ENCODE results near the gene CSNK1G2.
A peak's percentile ranks its signal among the peaks of the same experiment; 100 is the strongest.

Gene CSNK1G2

DNA sequence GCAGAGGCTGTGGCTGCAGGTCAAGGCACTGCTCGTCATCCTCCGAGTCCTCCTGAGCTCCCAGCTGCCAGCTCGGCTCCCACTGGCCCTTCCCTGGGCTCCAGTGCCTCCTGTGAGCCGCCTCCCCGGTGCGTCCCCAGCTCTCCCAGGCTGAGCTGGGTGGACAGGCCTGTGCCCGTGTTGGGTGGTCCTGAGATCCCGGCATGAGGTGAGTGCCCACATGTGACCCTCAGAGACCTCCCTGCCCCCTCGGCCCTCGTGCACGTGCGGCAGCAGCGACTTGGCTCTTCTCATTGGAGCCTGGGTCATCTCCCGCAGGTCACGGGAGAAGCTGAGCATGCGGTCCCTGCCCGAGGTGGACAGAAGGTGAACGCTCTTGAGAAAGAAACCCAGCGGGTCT lies 20.3 kb upstream of the CSNK1G2 start:
- Histone ChIP-seq H3K4me1 (ENCODE audit: control insufficient read depth in 1 of 2, insufficient read depth in 2 of 2, low read length in 2 of 2) (no peaks in the 10 kb centered on the region), H3K36me3 (ENCODE audit: control insufficient read depth in 1 of 2, insufficient read depth in 2 of 2, low read length in 2 of 2) (peaks cover 10 to 65% of the 10 kb centered on the region in 2 donors), H3K27ac (ENCODE audit: low read length) (no peak overlapping the region), H3K4me3 (ENCODE audit: low read depth in 1 of 2, low read length in 2 of 2) (no peak overlapping the region), H3K27me3 (ENCODE audit: low read depth, low read length) (no peaks in the 10 kb centered on the region), H3K9me3 (ENCODE audit: control insufficient read depth in 1 of 2, low read length in 2 of 2) (no peaks in the 10 kb centered on the region)

DNA sequence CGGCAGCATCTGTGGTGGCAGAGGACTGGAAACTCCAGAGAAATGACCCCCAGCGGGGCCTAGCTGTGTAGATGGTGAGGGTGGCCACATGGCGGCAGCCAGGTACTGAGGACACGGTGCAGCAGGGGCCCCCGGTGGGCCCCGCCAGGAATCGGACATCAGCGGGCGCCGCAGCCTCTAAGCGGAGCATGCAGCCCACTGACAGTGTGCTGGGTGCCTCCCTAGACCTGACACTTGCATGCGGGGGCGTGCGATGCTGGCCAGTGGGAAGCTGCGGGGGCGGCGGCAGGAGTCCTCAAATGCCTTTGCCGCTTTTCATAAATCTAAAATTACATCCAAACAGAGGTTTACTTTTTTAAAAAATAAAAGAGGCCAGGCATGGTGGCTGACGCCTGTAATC lies 19.6 kb upstream of the CSNK1G2 start:
- Histone ChIP-seq H3K9me3 (ENCODE audit: control insufficient read depth in 1 of 2, low read length in 2 of 2) (no peaks in the 10 kb centered on the region), H3K4me1 (ENCODE audit: control insufficient read depth in 1 of 2, insufficient read depth in 2 of 2, low read length in 2 of 2) (no peaks in the 10 kb centered on the region), H3K4me3 (ENCODE audit: low read depth in 1 of 2, low read length in 2 of 2) (no peak overlapping the region), H3K27ac (ENCODE audit: low read length) (no peak overlapping the region), H3K27me3 (ENCODE audit: low read depth, low read length) (no peaks in the 10 kb centered on the region), H3K36me3 (ENCODE audit: control insufficient read depth in 1 of 2, insufficient read depth in 2 of 2, low read length in 2 of 2) (peaks cover 10 to 65% of the 10 kb centered on the region in 2 donors)

DNA sequence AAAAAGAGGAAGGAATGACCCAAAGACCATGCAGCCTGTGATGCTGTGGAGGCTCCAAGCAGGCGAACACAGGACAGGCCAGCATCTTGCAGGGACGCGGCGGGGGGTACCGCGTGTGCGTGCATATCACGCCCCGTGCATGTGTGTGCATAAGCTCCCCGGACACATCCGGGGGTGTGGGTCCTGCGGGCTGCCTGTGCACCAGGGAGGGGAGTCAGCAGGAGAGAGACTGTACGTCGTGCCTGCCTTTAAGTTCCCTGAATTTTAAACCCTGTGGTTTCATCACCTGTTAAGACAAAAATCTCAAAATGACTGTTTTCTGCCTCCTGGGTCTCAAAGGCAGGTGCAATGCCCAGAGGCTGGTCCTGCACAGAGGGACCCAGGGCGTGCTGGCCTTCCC lies 19.1 kb upstream of the CSNK1G2 start:
- no peaks in the 10 kb centered on the region for H3K9me3 ChIP-seq (ENCODE audit: control insufficient read depth in 1 of 2, low read length in 2 of 2)
- H3K4me1 ChIP-seq (ENCODE audit: control insufficient read depth in 1 of 2, insufficient read depth in 2 of 2, low read length in 2 of 2) = no peaks in the 10 kb centered on the region
- H3K36me3 ChIP-seq (ENCODE audit: control insufficient read depth in 1 of 2, insufficient read depth in 2 of 2, low read length in 2 of 2) = peaks cover 10 to 61% of the 10 kb centered on the region in 2 donors
- no peaks in the 10 kb centered on the region for H3K27me3 ChIP-seq (ENCODE audit: low read depth, low read length)
- no peak overlapping the region for H3K27ac ChIP-seq (ENCODE audit: low read length)
- no peak overlapping the region for H3K4me3 ChIP-seq (ENCODE audit: low read depth in 1 of 2, low read length in 2 of 2)

DNA sequence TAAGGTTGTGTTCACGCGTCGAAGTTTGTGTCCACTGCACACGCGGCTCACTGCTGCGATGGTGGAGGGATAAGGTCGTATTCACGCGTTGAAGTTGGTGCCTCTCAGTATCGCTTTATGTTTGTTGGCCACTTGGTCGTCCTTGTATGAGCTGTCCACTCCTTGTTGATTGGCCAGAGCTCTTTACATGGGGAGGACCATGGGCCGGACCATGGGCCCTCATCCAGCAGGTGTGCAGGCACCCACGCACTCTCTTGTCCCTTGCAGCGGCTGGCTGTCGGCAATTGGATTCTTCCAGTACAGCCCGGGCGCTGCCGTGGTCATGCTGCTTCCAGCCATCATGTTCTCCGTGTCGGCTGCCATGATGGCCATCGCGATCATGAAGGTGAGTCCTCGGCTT lies 18.2 kb upstream of the CSNK1G2 start:
- H3K4me1 ChIP-seq (ENCODE audit: control insufficient read depth in 1 of 2, insufficient read depth in 2 of 2, low read length in 2 of 2) = no peaks in the 10 kb centered on the region
- no peaks in the 10 kb centered on the region for H3K27me3 ChIP-seq (ENCODE audit: low read depth, low read length)
- no peak overlapping the region for H3K27ac ChIP-seq (ENCODE audit: low read length)
- H3K4me3 ChIP-seq (ENCODE audit: low read depth in 1 of 2, low read length in 2 of 2) = no peak overlapping the region
- H3K36me3 ChIP-seq (ENCODE audit: control insufficient read depth in 1 of 2, insufficient read depth in 2 of 2, low read length in 2 of 2) = peaks cover 10 to 57% of the 10 kb centered on the region in 2 donors
- no peaks in the 10 kb centered on the region for H3K9me3 ChIP-seq (ENCODE audit: control insufficient read depth in 1 of 2, low read length in 2 of 2)

DNA sequence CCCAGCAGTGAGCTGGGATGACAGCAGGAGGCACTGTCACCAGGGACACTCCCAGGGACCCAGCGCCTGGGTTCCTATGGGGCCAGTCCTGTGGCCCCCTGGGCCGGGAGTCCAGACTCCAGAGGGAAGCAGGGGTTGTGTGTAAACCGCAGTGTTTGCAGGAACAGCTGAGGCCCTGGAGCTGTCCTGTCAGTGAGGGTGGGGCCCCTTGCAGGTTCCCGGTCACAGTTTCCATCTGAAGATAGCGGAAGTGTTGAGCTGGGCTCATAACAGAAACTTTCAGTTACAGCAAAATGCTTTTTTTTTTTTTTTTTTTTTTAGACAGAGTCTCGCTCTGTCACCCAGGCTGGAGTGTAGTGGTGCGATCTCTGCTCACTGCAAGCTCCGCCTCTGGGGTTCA lies 17.7 kb upstream of the CSNK1G2 start:
- Histone ChIP-seq H3K27me3 (ENCODE audit: low read depth, low read length) (no peaks in the 10 kb centered on the region), H3K36me3 (ENCODE audit: control insufficient read depth in 1 of 2, insufficient read depth in 2 of 2, low read length in 2 of 2) (peaks cover 10 to 51% of the 10 kb centered on the region in 2 donors), H3K9me3 (ENCODE audit: control insufficient read depth in 1 of 2, low read length in 2 of 2) (no peaks in the 10 kb centered on the region), H3K27ac (ENCODE audit: low read length) (no peak overlapping the region), H3K4me1 (ENCODE audit: control insufficient read depth in 1 of 2, insufficient read depth in 2 of 2, low read length in 2 of 2) (no peaks in the 10 kb centered on the region), H3K4me3 (ENCODE audit: low read depth in 1 of 2, low read length in 2 of 2) (no peak overlapping the region)

DNA sequence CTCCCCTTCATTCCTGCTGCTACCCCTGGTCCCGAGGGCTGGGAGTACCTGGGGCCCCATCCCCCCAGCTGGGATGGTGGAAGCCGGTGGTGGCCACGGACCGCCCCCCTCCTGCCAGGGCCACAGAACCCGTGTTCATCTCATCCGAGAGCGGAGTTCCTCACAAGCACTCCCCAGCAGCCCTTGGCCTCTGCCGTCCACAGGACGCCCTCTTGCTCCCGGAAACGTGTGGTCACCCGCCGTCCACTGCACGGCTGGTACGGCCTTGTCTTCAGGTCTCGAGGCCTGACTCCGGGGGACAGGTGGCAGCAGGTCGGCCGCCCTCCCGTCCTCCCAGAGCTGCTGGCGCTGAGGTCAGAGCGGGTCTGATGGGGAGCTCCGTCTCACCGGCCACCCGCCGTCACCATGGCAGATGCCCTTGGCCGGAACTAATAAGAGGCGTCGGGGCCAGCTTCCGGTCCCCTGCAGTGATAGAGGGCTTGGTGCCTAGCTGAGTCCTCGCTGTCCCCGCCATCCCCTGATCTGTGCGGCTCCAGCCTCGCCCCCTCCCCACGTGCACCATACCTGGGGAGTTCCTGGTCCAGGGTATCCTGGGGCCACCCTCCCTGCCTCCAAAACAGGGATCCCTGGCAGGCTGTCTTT lies 16.5 kb upstream of the CSNK1G2 start:
- Histone ChIP-seq H3K4me3 (ENCODE audit: low read depth in 1 of 2, low read length in 2 of 2) (no peak overlapping the region), H3K9me3 (ENCODE audit: control insufficient read depth in 1 of 2, low read length in 2 of 2) (no peaks in the 10 kb centered on the region), H3K27ac (ENCODE audit: low read length) (no peak overlapping the region), H3K4me1 (ENCODE audit: control insufficient read depth in 1 of 2, insufficient read depth in 2 of 2, low read length in 2 of 2) (peaks cover 0 to 1% of the 10 kb centered on the region in 2 donors), H3K27me3 (ENCODE audit: low read depth, low read length) (no peaks in the 10 kb centered on the region), H3K36me3 (ENCODE audit: control insufficient read depth in 1 of 2, insufficient read depth in 2 of 2, low read length in 2 of 2) (peaks cover 10 to 41% of the 10 kb centered on the region in 2 donors)

GRCh38 chr19:1925544-1925943 lies 15.4 kb upstream of the CSNK1G2 start:
- Histone ChIP-seq H3K27ac (ENCODE audit: low read length) (no peak overlapping the region), H3K4me1 (ENCODE audit: control insufficient read depth in 1 of 2, insufficient read depth in 2 of 2, low read length in 2 of 2) (peaks cover 0 to 9% of the 10 kb centered on the region in 2 donors), H3K9me3 (ENCODE audit: control insufficient read depth in 1 of 2, low read length in 2 of 2) (no peaks in the 10 kb centered on the region), H3K4me3 (ENCODE audit: low read depth in 1 of 2, low read length in 2 of 2) (no peak overlapping the region), H3K36me3 (ENCODE audit: control insufficient read depth in 1 of 2, insufficient read depth in 2 of 2, low read length in 2 of 2) (peaks cover 3 to 31% of the 10 kb centered on the region in 2 donors), H3K27me3 (ENCODE audit: low read depth, low read length) (no peaks in the 10 kb centered on the region)

- H3K36me3 ChIP-seq (ENCODE audit: control insufficient read depth in 1 of 2, insufficient read depth in 2 of 2, low read length in 2 of 2) = peaks cover 0 to 7% of the 10 kb centered on the region in 2 donors
- H3K4me3 ChIP-seq (ENCODE audit: low read depth in 1 of 2, low read length in 2 of 2) = peak overlapping the region; percentile 27 to 51
- H3K27me3 ChIP-seq (ENCODE audit: low read depth, low read length) = no peaks in the 10 kb centered on the region
- no peak overlapping the region for H3K27ac ChIP-seq (ENCODE audit: low read length)
- H3K9me3 ChIP-seq (ENCODE audit: control insufficient read depth in 1 of 2, low read length in 2 of 2) = no peaks in the 10 kb centered on the region
- H3K4me1 ChIP-seq (ENCODE audit: control insufficient read depth in 1 of 2, insufficient read depth in 2 of 2, low read length in 2 of 2) = peaks cover 0 to 9% of the 10 kb centered on the region in 2 donors
These were observed 11.8 kb upstream of the CSNK1G2 start for GRCh38 chr19:1929021-1929742.

GRCh38 chr19:1931445-1931844 lies 9.5 kb upstream of the CSNK1G2 start:
- H3K4me3 ChIP-seq (ENCODE audit: low read depth in 1 of 2, low read length in 2 of 2) = no peak overlapping the region
- H3K36me3 ChIP-seq (ENCODE audit: control insufficient read depth in 1 of 2, insufficient read depth in 2 of 2, low read length in 2 of 2) = no peaks in the 10 kb centered on the region
- no peaks in the 10 kb centered on the region for H3K9me3 ChIP-seq (ENCODE audit: control insufficient read depth in 1 of 2, low read length in 2 of 2)
- peaks cover 0 to 9% of the 10 kb centered on the region in 2 donors for H3K4me1 ChIP-seq (ENCODE audit: control insufficient read depth in 1 of 2, insufficient read depth in 2 of 2, low read length in 2 of 2)
- H3K27me3 ChIP-seq (ENCODE audit: low read depth, low read length) = no peaks in the 10 kb centered on the region
- H3K27ac ChIP-seq (ENCODE audit: low read length) = no peak overlapping the region

DNA sequence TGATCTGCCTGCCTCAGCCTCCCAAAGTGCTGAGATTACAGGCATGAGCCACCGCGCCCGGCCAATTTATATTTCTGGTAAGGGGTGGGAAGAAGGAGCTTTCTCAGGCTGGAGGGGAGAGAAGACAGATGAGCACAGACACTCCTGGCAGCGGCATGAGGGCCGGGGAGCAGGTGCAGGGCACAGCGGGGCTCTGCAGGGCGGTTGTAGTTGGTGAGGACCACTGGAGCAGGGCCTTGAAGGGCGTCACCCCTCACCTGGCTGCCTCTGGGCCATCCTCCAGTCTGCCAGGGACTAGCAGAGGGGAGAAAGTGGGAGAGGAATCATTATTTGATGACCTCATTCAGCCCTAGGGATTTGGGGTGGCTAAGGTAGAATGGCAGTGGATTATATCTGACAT lies 8.6 kb upstream of the CSNK1G2 start:
- H3K4me1 ChIP-seq (ENCODE audit: control insufficient read depth in 1 of 2, insufficient read depth in 2 of 2, low read length in 2 of 2) = peaks cover 0 to 9% of the 10 kb centered on the region in 2 donors
- H3K9me3 ChIP-seq (ENCODE audit: control insufficient read depth in 1 of 2, low read length in 2 of 2) = no peaks in the 10 kb centered on the region
- no peak overlapping the region for H3K27ac ChIP-seq (ENCODE audit: low read length)
- H3K4me3 ChIP-seq (ENCODE audit: low read depth in 1 of 2, low read length in 2 of 2) = no peak overlapping the region
- no peaks in the 10 kb centered on the region for H3K36me3 ChIP-seq (ENCODE audit: control insufficient read depth in 1 of 2, insufficient read depth in 2 of 2, low read length in 2 of 2)
- H3K27me3 ChIP-seq (ENCODE audit: low read depth, low read length) = no peaks in the 10 kb centered on the region

GRCh38 chr19:1933244-1933643 lies 7.7 kb upstream of the CSNK1G2 start:
- Histone ChIP-seq H3K27ac (ENCODE audit: low read length) (no peak overlapping the region), H3K27me3 (ENCODE audit: low read depth, low read length) (no peaks in the 10 kb centered on the region), H3K4me3 (ENCODE audit: low read depth in 1 of 2, low read length in 2 of 2) (no peak overlapping the region), H3K4me1 (ENCODE audit: control insufficient read depth in 1 of 2, insufficient read depth in 2 of 2, low read length in 2 of 2) (peaks cover 0 to 9% of the 10 kb centered on the region in 2 donors), H3K9me3 (ENCODE audit: control insufficient read depth in 1 of 2, low read length in 2 of 2) (no peaks in the 10 kb centered on the region), H3K36me3 (ENCODE audit: control insufficient read depth in 1 of 2, insufficient read depth in 2 of 2, low read length in 2 of 2) (no peaks in the 10 kb centered on the region)

All from muscle layer of duodenum (tissue), 2 donors.